Measurements from ENCODE around the gene CCDC7.
"Not testable (repeated sequence)": the region's sequence is repeated elsewhere in the genome, so short reads cannot be mapped to it uniquely, and the experiment has no call there.

DNA sequence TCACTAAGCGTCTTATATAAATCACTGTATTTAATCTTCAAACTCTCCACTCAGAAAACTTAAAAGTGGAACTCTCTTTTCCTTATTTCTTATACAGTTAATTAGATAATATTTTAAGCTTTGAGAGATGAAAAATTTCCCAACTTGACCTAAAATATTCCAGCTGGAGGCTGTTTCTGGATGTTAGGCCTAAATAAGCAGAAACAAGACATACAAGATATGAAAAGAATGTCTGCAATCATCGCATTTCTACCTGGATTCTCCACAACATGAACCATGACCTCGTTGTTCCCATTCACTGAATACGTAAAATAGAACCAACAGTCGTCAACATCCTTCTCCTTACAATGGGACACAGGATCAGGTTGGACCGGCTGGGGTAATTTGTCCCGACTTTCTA, 464.0 kb downstream of the CCDC7 start:
- TF ChIP-seq, protein P1, sequence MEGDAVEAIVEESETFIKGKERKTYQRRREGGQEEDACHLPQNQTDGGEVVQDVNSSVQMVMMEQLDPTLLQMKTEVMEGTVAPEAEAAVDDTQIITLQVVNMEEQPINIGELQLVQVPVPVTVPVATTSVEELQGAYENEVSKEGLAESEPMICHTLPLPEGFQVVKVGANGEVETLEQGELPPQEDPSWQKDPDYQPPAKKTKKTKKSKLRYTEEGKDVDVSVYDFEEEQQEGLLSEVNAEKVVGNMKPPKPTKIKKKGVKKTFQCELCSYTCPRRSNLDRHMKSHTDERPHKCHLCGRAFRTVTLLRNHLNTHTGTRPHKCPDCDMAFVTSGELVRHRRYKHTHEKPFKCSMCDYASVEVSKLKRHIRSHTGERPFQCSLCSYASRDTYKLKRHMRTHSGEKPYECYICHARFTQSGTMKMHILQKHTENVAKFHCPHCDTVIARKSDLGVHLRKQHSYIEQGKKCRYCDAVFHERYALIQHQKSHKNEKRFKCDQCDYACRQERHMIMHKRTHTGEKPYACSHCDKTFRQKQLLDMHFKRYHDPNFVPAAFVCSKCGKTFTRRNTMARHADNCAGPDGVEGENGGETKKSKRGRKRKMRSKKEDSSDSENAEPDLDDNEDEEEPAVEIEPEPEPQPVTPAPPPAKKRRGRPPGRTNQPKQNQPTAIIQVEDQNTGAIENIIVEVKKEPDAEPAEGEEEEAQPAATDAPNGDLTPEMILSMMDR (conservative IDR thresholded peaks at IDR 0.05), result not testable (repeated sequence)
- not testable (repeated sequence) for TF ChIP-seq EZH2 (IDR thresholded peaks at IDR 0.05; ENCODE audit: low read depth)
